Loucy (cell line): Measurements from ENCODE around the gene CPSF2.

Experiments used
- H2AFZ ChIP-seq: fragments of 200-600 bp; sonication (generic); 2 replicates; pipeline ENCODE4 v1.6.0; 2016; ENCODE audit warnings: antibody characterized with exemption, mild to moderate bottlenecking, low read length, moderate library complexity
- H3F3A ChIP-seq: fragments of 200-600 bp; 2 replicates; pipeline ENCODE4 v1.6.0; 2016; ENCODE audit warnings: antibody characterized with exemption, low read depth, mild to moderate bottlenecking
- H3K27me3 ChIP-seq: fragments of 200-600 bp; sonication (generic); 2 replicates; pipeline ENCODE4 v1.6.1; 2014; ENCODE audit warnings: low read length, mild to moderate bottlenecking; ENCODE audit not compliant: insufficient read depth, poor library complexity, severe bottlenecking
- H3K36me3 ChIP-seq: fragments of 200-600 bp; sonication (generic); 2 replicates; pipeline ENCODE4 v1.6.1; 2016; ENCODE audit warnings: low read length; ENCODE audit not compliant: insufficient read depth
- H3K4me1 ChIP-seq: fragments of 200-600 bp; sonication (generic); 2 replicates; pipeline ENCODE4 v1.5.1; 2014; ENCODE audit warnings: low read length, mild to moderate bottlenecking; ENCODE audit not compliant: insufficient read depth, poor library complexity, severe bottlenecking
- H3K4me2 ChIP-seq: fragments of 200-600 bp; sonication (generic); 2 replicates; pipeline ENCODE4 v1.6.0; 2014; ENCODE audit warnings: antibody characterized with exemption, low read length, low read depth, mild to moderate bottlenecking; ENCODE audit not compliant: poor library complexity, severe bottlenecking
- H3K4me3 ChIP-seq: fragments of 200-600 bp; sonication (generic); 2 replicates; pipeline ENCODE4 v1.5.1; 2014; ENCODE audit warnings: low read length, mild to moderate bottlenecking, mixed read lengths; ENCODE audit not compliant: poor library complexity, severe bottlenecking
- H3K79me2 ChIP-seq: fragments of 200-600 bp; sonication (generic); 2 replicates; pipeline ENCODE4 v1.6.1; 2014; ENCODE audit warnings: low read length; ENCODE audit not compliant: insufficient read depth
- H3K9ac ChIP-seq: fragments of 200-600 bp; sonication (generic); 2 replicates; pipeline ENCODE4 v1.6.0; 2014; ENCODE audit warnings: mild to moderate bottlenecking, low read depth, low read length, moderate library complexity; ENCODE audit not compliant: poor library complexity, severe bottlenecking
- H3K9me2 ChIP-seq: fragments of 200-600 bp; sonication (generic); replicated peaks from 2 replicates; pipeline ENCODE4 v1.6.1; 2016; ENCODE audit warnings: low read depth, low read length, mixed read lengths
- H3K9me3 ChIP-seq: fragments of 200-600 bp; sonication (generic); 2 replicates; pipeline ENCODE4 v1.6.1; 2014; ENCODE audit warnings: mild to moderate bottlenecking, antibody characterized with exemption, low read length, low read depth; ENCODE audit not compliant: insufficient read depth
- H4K20me1 ChIP-seq: fragments of 200-600 bp; sonication (generic); 2 replicates; pipeline ENCODE4 v1.6.0; 2014; ENCODE audit warnings: antibody characterized with exemption, low read length, mild to moderate bottlenecking; ENCODE audit not compliant: insufficient read depth, poor library complexity, severe bottlenecking
- EZH2phosphoT487 ChIP-seq: fragments of 200-600 bp; IDR thresholded peaks from 2 replicates; pipeline ENCODE4 v1.6.1; 2018; ENCODE audit warnings: antibody characterized with exemption, mild to moderate bottlenecking, moderate library complexity, borderline replicate concordance
- TF ChIP-seq, protein P1 (sequence below): fragments of 200-600 bp; sonication (generic); conservative IDR thresholded peaks from 2 replicates; pipeline ENCODE4 v1.5.1; 2014; ENCODE audit warnings: mild to moderate bottlenecking, antibody characterized with exemption, low read length

Gene CPSF2

GRCh38 chr14:92190768-92191167 lies 69.0 kb downstream of the CPSF2 start:
- no peaks in the 10 kb centered on the region for H3K9me2 ChIP-seq
- no peaks in the 10 kb centered on the region for H3K36me3 ChIP-seq
- no peak for TF ChIP-seq EZH2phosphoT487
- TF ChIP-seq, protein P1, sequence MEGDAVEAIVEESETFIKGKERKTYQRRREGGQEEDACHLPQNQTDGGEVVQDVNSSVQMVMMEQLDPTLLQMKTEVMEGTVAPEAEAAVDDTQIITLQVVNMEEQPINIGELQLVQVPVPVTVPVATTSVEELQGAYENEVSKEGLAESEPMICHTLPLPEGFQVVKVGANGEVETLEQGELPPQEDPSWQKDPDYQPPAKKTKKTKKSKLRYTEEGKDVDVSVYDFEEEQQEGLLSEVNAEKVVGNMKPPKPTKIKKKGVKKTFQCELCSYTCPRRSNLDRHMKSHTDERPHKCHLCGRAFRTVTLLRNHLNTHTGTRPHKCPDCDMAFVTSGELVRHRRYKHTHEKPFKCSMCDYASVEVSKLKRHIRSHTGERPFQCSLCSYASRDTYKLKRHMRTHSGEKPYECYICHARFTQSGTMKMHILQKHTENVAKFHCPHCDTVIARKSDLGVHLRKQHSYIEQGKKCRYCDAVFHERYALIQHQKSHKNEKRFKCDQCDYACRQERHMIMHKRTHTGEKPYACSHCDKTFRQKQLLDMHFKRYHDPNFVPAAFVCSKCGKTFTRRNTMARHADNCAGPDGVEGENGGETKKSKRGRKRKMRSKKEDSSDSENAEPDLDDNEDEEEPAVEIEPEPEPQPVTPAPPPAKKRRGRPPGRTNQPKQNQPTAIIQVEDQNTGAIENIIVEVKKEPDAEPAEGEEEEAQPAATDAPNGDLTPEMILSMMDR = no peak
- H3K9me3 ChIP-seq = no peaks in the 10 kb centered on the region
- H3K27me3 ChIP-seq = no peaks in the 10 kb centered on the region
- no peaks in the 10 kb centered on the region for H3F3A ChIP-seq
- H4K20me1 ChIP-seq = no peaks in the 10 kb centered on the region
- no peak overlapping the region for H3K4me3 ChIP-seq
- no peaks in the 10 kb centered on the region for H3K79me2 ChIP-seq
- no peak overlapping the region for H2AFZ ChIP-seq
- no peak overlapping the region for H3K4me2 ChIP-seq
- no peak overlapping the region for H3K9ac ChIP-seq
- no peaks in the 10 kb centered on the region for H3K4me1 ChIP-seq

DNA sequence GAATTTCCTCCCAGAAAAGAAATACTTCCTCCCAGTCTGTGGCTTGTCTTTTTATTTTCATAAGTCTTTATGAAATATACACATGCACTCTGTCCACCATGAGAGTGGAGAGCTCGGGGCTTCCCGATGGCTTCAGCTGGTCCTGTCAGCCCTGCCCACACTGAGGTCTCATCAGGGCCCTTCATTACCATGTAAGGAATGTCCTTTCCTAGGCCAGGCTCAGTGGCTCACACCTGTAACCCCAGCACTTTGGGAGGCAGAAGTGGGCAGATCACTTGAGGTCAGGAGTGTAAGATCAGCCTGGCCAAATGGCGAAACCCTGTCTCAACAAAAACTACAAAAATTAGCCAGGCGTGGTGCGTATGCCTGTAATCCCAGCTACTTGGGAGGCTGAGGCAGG lies 77.0 kb downstream of the CPSF2 start:
- H3K9me3 ChIP-seq = no peaks in the 10 kb centered on the region
- H3F3A ChIP-seq = no peaks in the 10 kb centered on the region
- no peaks in the 10 kb centered on the region for H4K20me1 ChIP-seq
- H3K9ac ChIP-seq = no peak overlapping the region
- no peaks in the 10 kb centered on the region for H3K79me2 ChIP-seq
- H2AFZ ChIP-seq = no peak overlapping the region
- TF ChIP-seq EZH2phosphoT487 = no peak
- TF ChIP-seq, protein P1 = no peak
- no peaks in the 10 kb centered on the region for H3K9me2 ChIP-seq
- no peaks in the 10 kb centered on the region for H3K27me3 ChIP-seq
- H3K4me2 ChIP-seq = no peak overlapping the region
- no peaks in the 10 kb centered on the region for H3K4me1 ChIP-seq
- no peak overlapping the region for H3K4me3 ChIP-seq
- no peaks in the 10 kb centered on the region for H3K36me3 ChIP-seq

DNA sequence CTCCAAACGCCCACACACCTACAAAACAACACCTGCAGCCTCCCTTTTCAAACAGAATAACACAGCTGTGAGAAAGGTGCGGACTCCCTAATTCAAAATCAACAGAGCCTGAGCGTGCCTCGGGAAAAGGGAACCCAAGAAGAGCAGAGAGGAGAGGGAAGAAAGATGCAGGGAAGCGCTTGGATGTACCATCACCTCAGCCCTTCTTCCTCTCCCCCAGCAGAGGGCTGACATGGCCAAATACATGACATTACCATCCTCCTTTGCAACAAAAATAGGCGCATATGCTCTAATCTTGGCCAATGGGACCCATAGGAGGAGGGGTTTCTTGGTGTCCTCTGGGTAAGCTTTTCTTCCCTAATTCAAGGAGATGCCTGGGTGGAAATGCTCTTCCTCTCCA lies 78.0 kb downstream of the CPSF2 start:
- Histone ChIP-seq H3F3A (no peaks in the 10 kb centered on the region), H3K9ac (no peak overlapping the region), H2AFZ (no peak overlapping the region), H4K20me1 (no peaks in the 10 kb centered on the region), H3K9me3 (no peaks in the 10 kb centered on the region), H3K4me3 (no peak overlapping the region), H3K27me3 (no peaks in the 10 kb centered on the region), H3K4me1 (no peaks in the 10 kb centered on the region), H3K36me3 (no peaks in the 10 kb centered on the region), H3K9me2 (no peaks in the 10 kb centered on the region), H3K4me2 (no peak overlapping the region), H3K79me2 (no peaks in the 10 kb centered on the region)
- TF ChIP-seq, protein P1 = no peak; the same call in 1 of the 2 replicates
- TF ChIP-seq EZH2phosphoT487 = no peak
